Suprapubic skin (tissue), 4 donors: ENCODE results near the gene LRRTM4.

Experiments
- EP300 ChIP-seq: sonication (generic); formaldehyde crosslinking; IDR thresholded peaks from one replicate; pipeline ENCODE4 v1.6.1; 2017; ENCODE audit warnings: antibody characterized with exemption
- POLR2A ChIP-seq, 2 donors: fragments of 450-650 bp; IDR thresholded peaks; one replicate each; pipeline ENCODE4 v1.6.1; 2017; ENCODE audit warnings: antibody characterized with exemption in 2 of 2, mild to moderate bottlenecking in 2 of 2, moderate library complexity in 2 of 2
- POLR2AphosphoS5 ChIP-seq, 3 donors: sonication (generic); formaldehyde crosslinking; IDR thresholded peaks; one replicate each; pipeline ENCODE4 v1.6.1; 2017; ENCODE audit warnings: antibody characterized with exemption in 3 of 3
- TF ChIP-seq, protein P1 (sequence below), 2 donors: fragments of 200-600 bp in 1 of 2; fragments of 450-650 bp in 1 of 2; sonication (generic) in 1 of 2; IDR thresholded peaks; one replicate each; pipeline ENCODE4 v1.5.1; 2016 to 2019; ENCODE audit warnings: antibody characterized with exemption in 2 of 2, mild to moderate bottlenecking in 1 of 2, moderate library complexity in 1 of 2

DNA sequence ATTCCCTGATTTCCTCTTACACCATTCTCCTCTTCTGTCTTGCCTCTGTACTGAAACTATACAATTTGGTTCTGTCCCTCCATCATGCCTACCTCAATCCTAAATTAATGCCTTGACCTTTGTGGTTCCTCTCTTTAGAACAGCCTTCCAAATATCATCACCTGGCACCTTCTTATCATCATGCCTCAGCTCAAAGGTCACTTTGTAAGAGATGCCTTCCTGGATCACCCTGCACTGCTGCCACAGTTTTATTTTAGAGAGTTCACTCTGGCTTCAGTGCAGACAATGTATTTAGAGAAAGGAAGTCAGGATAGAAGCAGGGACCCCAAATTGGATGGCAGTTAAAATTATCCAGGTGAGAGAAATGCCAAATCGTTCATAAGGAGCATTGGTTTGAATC, 64.5 kb downstream of the LRRTM4 start:
- TF ChIP-seq, protein P1, sequence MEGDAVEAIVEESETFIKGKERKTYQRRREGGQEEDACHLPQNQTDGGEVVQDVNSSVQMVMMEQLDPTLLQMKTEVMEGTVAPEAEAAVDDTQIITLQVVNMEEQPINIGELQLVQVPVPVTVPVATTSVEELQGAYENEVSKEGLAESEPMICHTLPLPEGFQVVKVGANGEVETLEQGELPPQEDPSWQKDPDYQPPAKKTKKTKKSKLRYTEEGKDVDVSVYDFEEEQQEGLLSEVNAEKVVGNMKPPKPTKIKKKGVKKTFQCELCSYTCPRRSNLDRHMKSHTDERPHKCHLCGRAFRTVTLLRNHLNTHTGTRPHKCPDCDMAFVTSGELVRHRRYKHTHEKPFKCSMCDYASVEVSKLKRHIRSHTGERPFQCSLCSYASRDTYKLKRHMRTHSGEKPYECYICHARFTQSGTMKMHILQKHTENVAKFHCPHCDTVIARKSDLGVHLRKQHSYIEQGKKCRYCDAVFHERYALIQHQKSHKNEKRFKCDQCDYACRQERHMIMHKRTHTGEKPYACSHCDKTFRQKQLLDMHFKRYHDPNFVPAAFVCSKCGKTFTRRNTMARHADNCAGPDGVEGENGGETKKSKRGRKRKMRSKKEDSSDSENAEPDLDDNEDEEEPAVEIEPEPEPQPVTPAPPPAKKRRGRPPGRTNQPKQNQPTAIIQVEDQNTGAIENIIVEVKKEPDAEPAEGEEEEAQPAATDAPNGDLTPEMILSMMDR (IDR thresholded peaks at IDR 0.05): no peak
- no peak for TF ChIP-seq POLR2A (IDR thresholded peaks at IDR 0.05)
- TF ChIP-seq EP300: no peak
- no peak for TF ChIP-seq POLR2AphosphoS5 (IDR thresholded peaks at IDR 0.05)
